GM12878 (cell line): ENCODE measurements around the gene CYP26B1. TPM values are rescaled to one million over a fixed set of nuclear protein-coding genes. Genes with fewer than 3 reads are reported as not detected.

Experiments used
- ATAC-seq: fragments of 200-7000 bp; cut with Tn5 transposase; 3 replicates; pipeline ENCODE4 v1.9.1; 2020; ENCODE audit warnings: mild to moderate bottlenecking, moderate library complexity
- BruUV-seq: library from RNA; stranded (reverse); fragments of 400-500 nt; replicated peaks from 2 replicates; lab custom pipeline; 2021; lab: Mats Ljungman, UMichigan
- CTCF ChIA-PET: fragments of 300-600 bp; sonication (Branson Sonifier 250); formaldehyde crosslinking; extraction: SDS; loops from one replicate; lab custom pipeline; 2021; ENCODE audit warnings: inconsistent platforms; lab: Yijun Ruan, JAX
- POLR2A ChIA-PET: fragments of 350-600 bp; formaldehyde crosslinking; extraction: SDS; loops from one replicate; lab custom pipeline; 2021; ENCODE audit warnings: inconsistent platforms; lab: Charles Lee
- RAD21 ChIA-PET: fragments of 300-600 bp; sonication (Branson Sonifier 250); formaldehyde crosslinking; loops from one replicate; lab custom pipeline; 2023; ENCODE audit warnings: antibody characterized with exemption; ENCODE audit not compliant: unreplicated experiment; lab: Charles Lee
- SMC1A ChIA-PET: fragments of 300-600 bp; sonication (Branson Sonifier 250); formaldehyde crosslinking; loops from one replicate; lab custom pipeline; 2023; ENCODE audit not compliant: unreplicated experiment, uncharacterized antibody; lab: Charles Lee
- DNase-seq: peaks from one replicate; pipeline ENCODE4 v3.0.0-alpha.2; 2011; ENCODE audit warnings: low read depth, low spot score
- FAIRE-seq: peaks from 3 replicates; lab custom pipeline; 2011; peaks lifted over from hg19 to GRCh38; lab: Jason Lieb, UNC
- H2AFZ ChIP-seq: 2 replicates; pipeline ENCODE4 v1.6.0; 2011; ENCODE audit warnings: low read depth, low read length, control low read depth; ENCODE audit not compliant: control insufficient read depth
- H3K27ac ChIP-seq: 2 replicates; pipeline ENCODE4 v1.5.1; 2011; ENCODE audit warnings: control low read depth; ENCODE audit not compliant: control insufficient read depth, insufficient read depth
- H3K27me3 ChIP-seq, 2 experiments: replicated peaks in 1 of 2; 2 replicates each; pipeline versions ENCODE4 v1.6.0 to v1.6.1; 2011; ENCODE audit warnings: low read length in 1 of 2; ENCODE audit not compliant: control insufficient read depth in 2 of 2, insufficient read depth in 2 of 2
- H3K36me3 ChIP-seq, 2 experiments: 2 replicates each; pipeline ENCODE4 v1.5.1; 2011; ENCODE audit warnings: low read length in 1 of 2; ENCODE audit not compliant: control insufficient read depth in 2 of 2, insufficient read depth in 2 of 2
- H3K4me1 ChIP-seq: 2 replicates; pipeline ENCODE4 v1.6.1; 2011; ENCODE audit warnings: mild to moderate bottlenecking, low read length, moderate library complexity, mixed read lengths; ENCODE audit not compliant: control insufficient read depth, insufficient read depth
- H3K4me2 ChIP-seq: 2 replicates; pipeline ENCODE4 v1.6.0; 2011; ENCODE audit warnings: control low read depth; ENCODE audit not compliant: control insufficient read depth, insufficient read depth
- H3K4me3 ChIP-seq: fragments of 200-600 bp; sonication (generic); 2 replicates; pipeline ENCODE4 v1.5.1; 2016
- H3K79me2 ChIP-seq: 2 replicates; pipeline ENCODE4 v1.6.0; 2011; ENCODE audit warnings: low read length; ENCODE audit not compliant: control insufficient read depth, insufficient read depth
- H3K9ac ChIP-seq: 2 replicates; pipeline ENCODE4 v1.8.0; 2011; ENCODE audit warnings: low read length, control low read depth, mixed read lengths; ENCODE audit not compliant: control insufficient read depth, insufficient read depth
- H3K9me3 ChIP-seq: replicated peaks from 3 replicates; pipeline ENCODE4 v1.5.1; 2011; ENCODE audit warnings: mild to moderate bottlenecking, low read length; ENCODE audit not compliant: control insufficient read depth, insufficient read depth
- H4K20me1 ChIP-seq: 2 replicates; pipeline ENCODE4 v1.6.0; 2011; ENCODE audit not compliant: control insufficient read depth, insufficient read depth
- CHD2 ChIP-seq: IDR thresholded peaks from 2 replicates; pipeline ENCODE4 v1.6.1; 2011; ENCODE audit warnings: low read depth, low read length, improper control_type of control experiment, borderline replicate concordance
- ETV6 ChIP-seq, 2 experiments: fragments of 450-650 bp in 1 of 2; IDR thresholded peaks in 1 of 2; conservative IDR thresholded peaks in 1 of 2; 2 replicates each; pipeline ENCODE4 v1.6.1; 2014; ENCODE audit warnings: antibody characterized with exemption in 1 of 2, borderline replicate concordance in 1 of 2, low read depth in 1 of 2, mild to moderate bottlenecking in 1 of 2, moderate library complexity in 1 of 2
- HDAC2 ChIP-seq: fragments of 200-600 bp; sonication (generic); IDR thresholded peaks from 2 replicates; pipeline ENCODE4 v1.6.1; 2017
- HDAC6 ChIP-seq: fragments of 200-600 bp; sonication (generic); IDR thresholded peaks from one replicate; pipeline ENCODE4 v1.8.0; 2017; ENCODE audit warnings: antibody characterized with exemption; ENCODE audit not compliant: unreplicated experiment
- IRF3 ChIP-seq: fragments of 450-650 bp; IDR thresholded peaks from 2 replicates; pipeline ENCODE4 v1.6.1; 2014; ENCODE audit warnings: mild to moderate bottlenecking
- MAX ChIP-seq: IDR thresholded peaks from 2 replicates; pipeline ENCODE4 v1.6.1; 2012; ENCODE audit warnings: low read depth, low read length, improper control_type of control experiment
- MXI1 ChIP-seq: fragments of 150-350 bp; IDR thresholded peaks from 2 replicates; pipeline ENCODE4 v1.6.1; 2011; ENCODE audit warnings: low read depth, mild to moderate bottlenecking, inconsistent platforms, low read length, improper control_type of control experiment
- PAX5 ChIP-seq: IDR thresholded peaks from 2 replicates; pipeline ENCODE4 v1.6.1; 2011; ENCODE audit warnings: low read depth, low read length, borderline replicate concordance
- PAX8 ChIP-seq: fragments of 450-650 bp; IDR thresholded peaks from 2 replicates; pipeline ENCODE4 v1.6.1; 2017; ENCODE audit warnings: mild to moderate bottlenecking, moderate library complexity
- RAD51 ChIP-seq: fragments of 450-650 bp; IDR thresholded peaks from 2 replicates; pipeline ENCODE4 v1.6.1; 2016; ENCODE audit warnings: moderate library complexity, mild to moderate bottlenecking, inconsistent platforms
- RELB ChIP-seq: fragments of 450-650 bp; IDR thresholded peaks from 2 replicates; pipeline ENCODE4 v1.6.1; 2017; ENCODE audit warnings: low read depth, mild to moderate bottlenecking, moderate library complexity
- RFX5 ChIP-seq: IDR thresholded peaks from 2 replicates; pipeline ENCODE4 v1.6.1; 2011; ENCODE audit warnings: low read depth, low read length, improper control_type of control experiment
- SMC3 ChIP-seq: IDR thresholded peaks from 2 replicates; pipeline ENCODE4 v1.6.1; 2011; ENCODE audit warnings: low read length, improper control_type of control experiment, borderline replicate concordance
- ZBTB4 ChIP-seq: fragments of 450-650 bp; formaldehyde crosslinking; IDR thresholded peaks from 2 replicates; pipeline ENCODE4 v1.4.0; 2022; ENCODE audit warnings: mild to moderate bottlenecking, moderate library complexity
- in situ Hi-C: fragments of 300-500 bp; cut with MboI; formaldehyde crosslinking; loops from 9 replicates; pipeline ENCODE4 v1.14.3; 2018; ENCODE audit warnings: mixed read lengths
- intact Hi-C: fragments of 100-400 bp; cut with micrococcal nuclease; formaldehyde crosslinking; loops from one replicate; pipeline ENCODE4 v1.14.2; 2022; ENCODE audit not compliant: unreplicated experiment
- polyA plus RNA-seq, 11 experiments: library from polyadenylated mRNA; depleted of rRNA in 4 of 11; unstranded in 6 of 11; stranded (reverse) in 5 of 11; fragments of >200 nt; fragmentation: Nextera tagmentation in 4 of 11; fragmentation: Illumina TruSeq in 1 of 11; extraction: Ambion mirVana in 4 of 11; extraction: Trizol in 1 of 11; gene quantifications; 1 replicate in 1 of 11; 2 replicates in 10 of 11; pipeline versions ENCODE4 v1.2.1 to v1.2.3, GENCODE V29; 2011 to 2016; ENCODE audit warnings: inconsistent platforms in 2 of 11, missing spikeins in 2 of 11, low read depth in 1 of 11
- total RNA-seq, 4 experiments: library from RNA; depleted of rRNA in 3 of 4; stranded (reverse); fragments of >200 nt in 3 of 4; fragmentation: Illumina TruSeq in 1 of 4; extraction: Trizol in 1 of 4; gene quantifications; 2 replicates each; pipeline versions ENCODE4 v1.2.1 to v1.2.3, GENCODE V29; 2013 to 2021

CYP26B1 gene
- total and polyA plus RNA-seq, 10 of the 15 experiments (the other 5 are each of a cell fraction or from before 2014, with no cell fraction given) = not detected

- no peak for TF ChIP-seq IRF3
These were observed 35.8 kb upstream of the CYP26B1 start (continued) for GRCh38 chr2:72183466-72183865.

- Histone ChIP-seq H3K79me2 (no peaks in the 10 kb centered on the region), H3K27ac (no peak overlapping the region), H3K36me3 (no peaks in the 10 kb centered on the region), H3K4me1 (no peaks in the 10 kb centered on the region), H3K9me3 (no peaks in the 10 kb centered on the region; the same call in 2 of the 3 replicates), H3K4me3 (no peak overlapping the region), H2AFZ (no peak overlapping the region), H3K27me3 (no peaks in the 10 kb centered on the region), H4K20me1 (no peaks in the 10 kb centered on the region), H3K4me2 (no peak overlapping the region), H3K9ac (no peak overlapping the region)
- DNase-seq (no peak), ATAC-seq (no peak), FAIRE-seq (no peak)
- no TSS peak for BruUV-seq
- CTCF ChIA-PET = no interaction called here
- intact Hi-C loops = no loop called here
- in situ Hi-C loops = no loop called here
- POLR2A ChIA-PET = no interaction called here
- TF ChIP-seq RELB (no peak), HDAC6 (no peak), MAX (no peak), ETV6 (conservative IDR thresholded peaks at IDR 0.05 in 1 of 2, IDR thresholded peaks at IDR 0.05 in 1 of 2; ENCODE audit: borderline replicate concordance in 1 of 2, low read depth in 1 of 2) (no peak), PAX8 (no peak), ZBTB4 (CRISPR knock-in tag) (no peak), SMC3 (no peak), RFX5 (no peak), CHD2 (no peak), PAX5 (no peak), HDAC2 (no peak), MXI1 (no peak), RAD51 (no peak)
- RAD21 ChIA-PET = no interaction called here
- SMC1A ChIA-PET = no interaction called here
These were observed 35.4 kb upstream of the CYP26B1 start for GRCh38 chr2:72183016-72183415.
